Mesendoderm (in vitro differentiated cells): ENCODE measurements around the gene GALNT17.

Experiments
- DNase-seq: peaks from one replicate; pipeline ENCODE4 v3.0.0; 2013
- H2AK5ac ChIP-seq: 2 replicates; pipeline ENCODE4 v1.6.1; 2013; ENCODE audit warnings: low read length, inconsistent platforms
- H2BK120ac ChIP-seq: 2 replicates; pipeline ENCODE4 v1.6.1; 2013; ENCODE audit warnings: low read depth, mild to moderate bottlenecking, low read length, moderate library complexity, mixed read lengths
- H2BK15ac ChIP-seq: replicated peaks from 2 replicates; pipeline ENCODE4 v1.6.1; 2013; ENCODE audit warnings: low read depth, mild to moderate bottlenecking, moderate library complexity
- H2BK5ac ChIP-seq: 2 replicates; pipeline ENCODE4 v1.6.1; 2013; ENCODE audit warnings: low read length, inconsistent platforms
- H3K18ac ChIP-seq: 2 replicates; pipeline ENCODE4 v1.6.1; 2013; ENCODE audit warnings: mild to moderate bottlenecking, low read length, mixed read lengths
- H3K23ac ChIP-seq: one replicate; pipeline ENCODE4 v1.6.1; 2013; ENCODE audit warnings: low read length
- H3K27ac ChIP-seq: 2 replicates; pipeline ENCODE4 v1.5.1; 2013; ENCODE audit warnings: low read depth, mild to moderate bottlenecking, inconsistent platforms, low read length, moderate library complexity
- H3K27me3 ChIP-seq: 2 replicates; pipeline ENCODE4 v1.6.1; 2013; ENCODE audit warnings: low read length, control low read depth, mild to moderate bottlenecking, inconsistent platforms; ENCODE audit not compliant: insufficient read depth, poor library complexity
- H3K36me3 ChIP-seq: 2 replicates; pipeline ENCODE4 v1.6.1; 2013; ENCODE audit warnings: low read length, inconsistent platforms; ENCODE audit not compliant: control insufficient read depth, insufficient read depth
- H3K4ac ChIP-seq: one replicate; pipeline ENCODE4 v1.6.1; 2013; ENCODE audit warnings: low read depth, mild to moderate bottlenecking, low read length, moderate library complexity
- H3K4me1 ChIP-seq: 2 replicates; pipeline ENCODE4 v1.6.1; 2013; ENCODE audit warnings: low read depth, low read length, inconsistent platforms; ENCODE audit not compliant: control insufficient read depth
- H3K4me2 ChIP-seq: 2 replicates; pipeline ENCODE4 v1.6.1; 2013; ENCODE audit warnings: low read length
- H3K4me3 ChIP-seq: 2 replicates; pipeline ENCODE4 v1.5.1; 2013; ENCODE audit warnings: mild to moderate bottlenecking, low read length
- H3K56ac ChIP-seq: one replicate; pipeline ENCODE4 v1.6.1; 2013; ENCODE audit warnings: low read length
- H3K79me1 ChIP-seq: 2 replicates; pipeline ENCODE4 v1.6.1; 2013; ENCODE audit warnings: low read length, inconsistent platforms
- H3K79me2 ChIP-seq: 2 replicates; pipeline ENCODE4 v1.6.1; 2013; ENCODE audit warnings: mild to moderate bottlenecking, low read length; ENCODE audit not compliant: control insufficient read depth, insufficient read depth
- H3K9ac ChIP-seq: 2 replicates; pipeline ENCODE4 v1.6.1; 2013; ENCODE audit warnings: low read length, inconsistent platforms
- H4K5ac ChIP-seq: one replicate; pipeline ENCODE4 v1.6.1; 2013; ENCODE audit warnings: low read length
- H4K8ac ChIP-seq: one replicate; pipeline ENCODE4 v1.6.1; 2013; ENCODE audit warnings: low read depth, mild to moderate bottlenecking, control low read depth, low read length, moderate library complexity
- WGBS: extraction: QIAGEN DNeasy Blood & Tissue Kit; methylation state at CpG from one replicate; pipeline ENCODE4 v1.1.7; 2013; ENCODE audit warnings: low lambda C conversion rate, missing lambda C conversion rate; ENCODE audit not compliant: insufficient coverage; ENCODE audit errors: extremely low coverage; 5-methylcytosine and 5-hydroxymethylcytosine counted together

GALNT17 gene

GRCh38 chr7:71272509-71273490 lies 140.9 kb downstream of the GALNT17 start:
- Histone ChIP-seq H2BK5ac (no peak overlapping the region), H3K36me3 (no peaks in the 10 kb centered on the region), H4K5ac (no peak overlapping the region), H3K4ac (no peak overlapping the region), H3K27ac (no peak overlapping the region), H3K56ac (no peak overlapping the region), H3K9ac (no peak overlapping the region), H4K8ac (no peak overlapping the region), H3K4me1 (no peaks in the 10 kb centered on the region), H2BK120ac (no peak overlapping the region), H3K18ac (no peak overlapping the region), H2AK5ac (no peak overlapping the region), H3K4me2 (no peak overlapping the region), H2BK15ac (no peak overlapping the region), H3K79me2 (peaks cover 28% of the 10 kb centered on the region), H3K79me1 (peaks cover 22% of the 10 kb centered on the region), H3K4me3 (no peak overlapping the region), H3K23ac (no peak overlapping the region), H3K27me3 (no peaks in the 10 kb centered on the region)
- no peak for DNase-seq
- WGBS = no CpG with 5 or more reads among the region's 6 CpGs

- WGBS = no CpG with 5 or more reads among the region's 2 CpGs
- H3K23ac ChIP-seq = no peak overlapping the region
- H3K4me1 ChIP-seq = peaks cover 6% of the 10 kb centered on the region
Observed at GRCh38 chr7:71278257-71278656, 146.3 kb downstream of the GALNT17 start.

GRCh38 chr7:71281261-71281660 lies 149.3 kb downstream of the GALNT17 start:
- no CpG with 5 or more reads among the region's 2 CpGs for WGBS
- H4K5ac ChIP-seq = no peak overlapping the region
- no peak overlapping the region for H3K4ac ChIP-seq
- H3K4me3 ChIP-seq = no peak overlapping the region
- no peak overlapping the region for H3K27ac ChIP-seq
- H3K4me2 ChIP-seq = no peak overlapping the region
- DNase-seq = no peak
- peaks cover 18% of the 10 kb centered on the region for H3K79me2 ChIP-seq
- no peak overlapping the region for H2AK5ac ChIP-seq
- no peak overlapping the region for H3K56ac ChIP-seq
- no peak overlapping the region for H2BK120ac ChIP-seq
- peak overlapping the region; percentile 55 for H3K18ac ChIP-seq
- no peak overlapping the region for H3K23ac ChIP-seq
- H2BK15ac ChIP-seq = no peak overlapping the region
- H3K4me1 ChIP-seq = peaks cover 13% of the 10 kb centered on the region
- H4K8ac ChIP-seq = no peak overlapping the region
- no peaks in the 10 kb centered on the region for H3K27me3 ChIP-seq
- H3K79me1 ChIP-seq = peaks cover 12% of the 10 kb centered on the region
- no peak overlapping the region for H3K9ac ChIP-seq
- no peaks in the 10 kb centered on the region for H3K36me3 ChIP-seq
- no peak overlapping the region for H2BK5ac ChIP-seq

More at GRCh38 chr7:71278257-71278656, 146.3 kb downstream of the GALNT17 start:
- Histone ChIP-seq H4K5ac (no peak overlapping the region), H3K27me3 (no peaks in the 10 kb centered on the region), H3K4me3 (no peak overlapping the region), H3K9ac (no peak overlapping the region), H3K18ac (no peak overlapping the region), H3K4ac (no peak overlapping the region), H3K79me1 (peaks cover 20% of the 10 kb centered on the region), H3K27ac (no peak overlapping the region), H2BK15ac (no peak overlapping the region), H2BK5ac (no peak overlapping the region), H2AK5ac (no peak overlapping the region), H3K4me2 (no peak overlapping the region), H3K79me2 (peaks cover 30% of the 10 kb centered on the region), H2BK120ac (no peak overlapping the region), H3K56ac (no peak overlapping the region), H3K36me3 (no peaks in the 10 kb centered on the region), H4K8ac (no peak overlapping the region)
- DNase-seq = no peak

- H3K4me1 ChIP-seq = peaks cover 15% of the 10 kb centered on the region
- no CpG with 5 or more reads among the region's 11 CpGs for WGBS
- DNase-seq = no peak
Observed at GRCh38 chr7:71283802-71284201, 151.9 kb downstream of the GALNT17 start.

GRCh38 chr7:71285571-71286145 lies 153.7 kb downstream of the GALNT17 start:
- H3K9ac ChIP-seq = no peak overlapping the region
- H3K27ac ChIP-seq = no peak overlapping the region
- no peak overlapping the region for H2AK5ac ChIP-seq
- H4K8ac ChIP-seq = peak overlapping the region; percentile 17
- H2BK120ac ChIP-seq = peak overlapping the region; percentile 63
- H3K56ac ChIP-seq = peak overlapping the region; percentile 36
- peaks cover 9% of the 10 kb centered on the region for H3K4me1 ChIP-seq
- peak overlapping the region; percentile 78 for H3K18ac ChIP-seq
- peaks cover 4% of the 10 kb centered on the region for H3K79me1 ChIP-seq
- H3K23ac ChIP-seq = no peak overlapping the region
- no peaks in the 10 kb centered on the region for H3K27me3 ChIP-seq
- H3K4ac ChIP-seq = peak overlapping the region; percentile 22
- no CpG with 5 or more reads among the region's 4 CpGs for WGBS
- no peak overlapping the region for H3K4me3 ChIP-seq
- no peak overlapping the region for H4K5ac ChIP-seq
- H3K79me2 ChIP-seq = peaks cover 17% of the 10 kb centered on the region
- DNase-seq = no peak
- no peak overlapping the region for H2BK5ac ChIP-seq
- H3K4me2 ChIP-seq = no peak overlapping the region
- no peak overlapping the region for H2BK15ac ChIP-seq
- no peaks in the 10 kb centered on the region for H3K36me3 ChIP-seq

More at GRCh38 chr7:71283802-71284201, 151.9 kb downstream of the GALNT17 start:
- Histone ChIP-seq H3K79me1 (peaks cover 10% of the 10 kb centered on the region), H2AK5ac (no peak overlapping the region), H2BK5ac (no peak overlapping the region), H3K36me3 (no peaks in the 10 kb centered on the region), H4K8ac (no peak overlapping the region), H3K9ac (no peak overlapping the region), H3K4me2 (no peak overlapping the region), H4K5ac (no peak overlapping the region), H3K27ac (no peak overlapping the region), H3K18ac (no peak overlapping the region), H3K23ac (no peak overlapping the region), H3K79me2 (peaks cover 20% of the 10 kb centered on the region), H2BK120ac (no peak overlapping the region), H3K4ac (no peak overlapping the region), H3K4me3 (no peak overlapping the region), H3K56ac (no peak overlapping the region), H3K27me3 (no peaks in the 10 kb centered on the region), H2BK15ac (no peak overlapping the region)
